ENCODE data around the gene ARL6IP4. TPM values are rescaled to one million over a fixed set of nuclear protein-coding genes. Genes with fewer than 3 reads are reported as not detected.
"Not testable (repeated sequence)": the region's sequence is repeated elsewhere in the genome, so short reads cannot be mapped to it uniquely, and the experiment has no call there.

The ARL6IP4 gene
- total RNA-seq, 2 experiments from 2014 or later = 204 to 211 TPM

- H3K4me3 Mint-ChIP-seq = no peak overlapping the region
- POLR2A ChIA-PET = no interaction called here
- no peak for DNase-seq
- no peak overlapping the region for H3K27ac Mint-ChIP-seq
- ATAC-seq (ENCODE audit: low read depth) = no peak
- H3K4me1 Mint-ChIP-seq = no peaks in the 10 kb centered on the region
- H3K9me3 Mint-ChIP-seq = no peaks in the 10 kb centered on the region
- H3K36me3 Mint-ChIP-seq = no peaks in the 10 kb centered on the region
- no peaks in the 10 kb centered on the region for H3K27me3 Mint-ChIP-seq
Observed at GRCh38 chr12:123003257-123003656, 22.8 kb downstream of the ARL6IP4 start.

- POLR2A ChIA-PET = no interaction called here
- no peak overlapping the region for H3K27ac Mint-ChIP-seq
- no peaks in the 10 kb centered on the region for H3K27me3 Mint-ChIP-seq
- H3K4me1 Mint-ChIP-seq = no peaks in the 10 kb centered on the region
- no peaks in the 10 kb centered on the region for H3K36me3 Mint-ChIP-seq
- H3K4me3 Mint-ChIP-seq = no peak overlapping the region
- H3K9me3 Mint-ChIP-seq = no peaks in the 10 kb centered on the region
- no peak for DNase-seq
- no peak for ATAC-seq (ENCODE audit: low read depth)
Observed at GRCh38 chr12:123004287-123004686, 23.8 kb downstream of the ARL6IP4 start.

DNA sequence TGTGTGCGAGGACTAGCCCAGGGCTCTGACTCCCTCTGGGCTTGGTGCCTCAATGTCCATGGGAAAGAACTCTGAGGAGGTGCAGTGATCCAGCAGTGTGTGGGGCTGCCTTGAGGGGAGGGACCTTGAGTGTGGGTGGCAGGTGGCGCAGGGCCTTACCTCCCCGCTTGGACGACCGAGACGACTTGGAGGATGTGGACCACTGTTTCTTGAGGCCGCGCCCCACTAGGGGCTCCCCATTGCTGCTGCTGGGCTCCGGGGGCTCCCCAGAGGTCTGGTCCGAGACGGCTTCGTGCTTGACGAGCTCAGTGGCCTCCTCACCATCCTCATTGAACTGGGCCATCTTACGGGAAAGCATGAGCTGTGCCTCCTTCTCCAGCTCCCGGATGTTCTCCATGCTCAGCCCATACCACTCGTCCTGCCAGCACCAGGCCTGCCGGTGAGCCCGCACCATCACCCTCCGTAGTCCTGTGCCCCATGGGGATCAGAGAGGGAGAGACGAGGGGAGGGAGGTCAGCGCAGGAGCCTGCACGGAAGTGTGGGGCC, 24.7 kb downstream of the ARL6IP4 start:
- DNase-seq (no peak), ATAC-seq (ENCODE audit: low read depth) (no peak)
- no peaks in the 10 kb centered on the region for H3K27me3 Mint-ChIP-seq
- POLR2A ChIA-PET = no interaction called here
- no peak overlapping the region for H3K4me3 Mint-ChIP-seq
- H3K4me1 Mint-ChIP-seq = no peaks in the 10 kb centered on the region
- H3K27ac Mint-ChIP-seq = no peak overlapping the region
- H3K36me3 Mint-ChIP-seq = no peaks in the 10 kb centered on the region
- H3K9me3 Mint-ChIP-seq = no peaks in the 10 kb centered on the region

DNA sequence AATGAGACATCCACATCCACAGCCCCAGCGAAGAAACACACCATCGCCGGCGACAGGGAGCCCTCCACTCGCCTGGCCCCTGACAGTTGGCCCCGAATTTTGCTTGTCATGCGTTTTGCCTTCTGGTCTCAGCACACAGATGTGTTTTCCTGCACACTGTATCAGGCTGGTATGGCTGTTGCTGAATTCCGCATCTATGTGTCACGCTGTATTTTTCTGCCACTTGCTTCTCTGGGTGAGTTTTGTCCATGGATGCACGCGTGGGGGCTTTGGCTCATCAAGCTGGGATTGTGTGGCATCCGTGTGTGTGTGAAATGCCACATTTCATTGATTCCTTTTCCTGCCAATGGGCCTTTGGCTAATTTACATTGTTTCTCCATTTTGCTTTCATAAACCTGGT, 26.5 kb downstream of the ARL6IP4 start:
- H3K4me3 Mint-ChIP-seq = no peak overlapping the region
- no peak overlapping the region for H3K27ac Mint-ChIP-seq
- H3K27me3 Mint-ChIP-seq = no peaks in the 10 kb centered on the region
- ATAC-seq (ENCODE audit: low read depth) (no peak), DNase-seq (no peak)
- no peaks in the 10 kb centered on the region for H3K9me3 Mint-ChIP-seq
- H3K4me1 Mint-ChIP-seq = no peaks in the 10 kb centered on the region
- POLR2A ChIA-PET = no interaction called here
- no peaks in the 10 kb centered on the region for H3K36me3 Mint-ChIP-seq

DNA sequence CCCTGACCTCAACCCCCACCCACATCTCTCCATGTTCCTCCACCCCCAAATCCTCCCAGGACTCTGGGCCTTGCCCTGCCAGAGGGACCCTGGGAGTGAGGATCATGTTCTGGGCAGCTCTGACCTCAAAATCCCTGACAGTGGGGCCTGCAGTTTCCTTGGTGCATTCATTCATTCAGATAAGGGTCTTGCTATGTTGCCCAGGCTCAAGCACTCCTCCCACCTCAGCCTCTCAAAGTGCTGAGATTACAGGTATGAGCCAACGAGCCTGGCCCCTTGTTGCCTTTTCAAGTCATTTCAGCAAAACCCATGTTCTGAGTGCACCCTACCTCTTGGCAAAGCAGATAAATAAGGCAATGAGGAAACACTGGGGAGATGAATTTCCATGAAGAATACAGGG, 29.6 kb downstream of the ARL6IP4 start:
- Mint-ChIP-seq H3K27me3 (no peaks in the 10 kb centered on the region), H3K9me3 (no peaks in the 10 kb centered on the region), H3K4me3 (no peak overlapping the region), H3K27ac (no peak overlapping the region), H3K36me3 (no peaks in the 10 kb centered on the region), H3K4me1 (no peaks in the 10 kb centered on the region)
- ATAC-seq (ENCODE audit: low read depth) (no peak), DNase-seq (no peak)
- POLR2A ChIA-PET = no interaction called here

- DNase-seq (no peak), ATAC-seq (ENCODE audit: low read depth) (no peak)
- H3K27me3 Mint-ChIP-seq = no peaks in the 10 kb centered on the region
- peaks cover under 1% of the 10 kb centered on the region for H3K36me3 Mint-ChIP-seq
- POLR2A ChIA-PET = no interaction called here
- no peaks in the 10 kb centered on the region for H3K4me1 Mint-ChIP-seq
- H3K4me3 Mint-ChIP-seq = no peak overlapping the region
- no peaks in the 10 kb centered on the region for H3K9me3 Mint-ChIP-seq
- H3K27ac Mint-ChIP-seq = no peak overlapping the region
Observed at GRCh38 chr12:123010681-123011080, 30.2 kb downstream of the ARL6IP4 start.

DNA sequence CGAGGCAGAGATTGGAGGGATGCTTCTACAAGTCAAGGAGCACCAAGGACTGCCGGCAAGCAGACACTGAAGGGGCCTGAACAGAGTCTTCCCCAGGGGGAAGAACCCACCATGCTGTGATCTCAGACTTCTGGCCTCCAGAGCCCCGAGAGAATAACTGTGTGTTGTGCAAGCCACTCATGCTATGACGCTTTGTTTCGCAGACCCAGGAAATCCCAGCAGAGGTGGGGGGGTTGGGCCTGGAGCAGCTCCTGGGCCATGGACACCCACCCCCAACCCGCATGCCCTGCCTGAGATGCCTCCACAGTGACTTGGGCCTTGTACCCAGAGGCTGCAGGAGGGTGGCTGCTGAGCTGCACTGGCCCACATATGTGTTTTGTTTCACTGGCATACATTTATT, 31.2 kb downstream of the ARL6IP4 start:
- no peaks in the 10 kb centered on the region for H3K9me3 Mint-ChIP-seq
- H3K36me3 Mint-ChIP-seq = peaks cover 3% of the 10 kb centered on the region
- ATAC-seq (ENCODE audit: low read depth) = no peak
- no peak overlapping the region for H3K27ac Mint-ChIP-seq
- H3K4me3 Mint-ChIP-seq = no peak overlapping the region
- no peaks in the 10 kb centered on the region for H3K4me1 Mint-ChIP-seq
- no peak for DNase-seq
- H3K27me3 Mint-ChIP-seq = no peaks in the 10 kb centered on the region
- POLR2A ChIA-PET = no interaction called here

DNA sequence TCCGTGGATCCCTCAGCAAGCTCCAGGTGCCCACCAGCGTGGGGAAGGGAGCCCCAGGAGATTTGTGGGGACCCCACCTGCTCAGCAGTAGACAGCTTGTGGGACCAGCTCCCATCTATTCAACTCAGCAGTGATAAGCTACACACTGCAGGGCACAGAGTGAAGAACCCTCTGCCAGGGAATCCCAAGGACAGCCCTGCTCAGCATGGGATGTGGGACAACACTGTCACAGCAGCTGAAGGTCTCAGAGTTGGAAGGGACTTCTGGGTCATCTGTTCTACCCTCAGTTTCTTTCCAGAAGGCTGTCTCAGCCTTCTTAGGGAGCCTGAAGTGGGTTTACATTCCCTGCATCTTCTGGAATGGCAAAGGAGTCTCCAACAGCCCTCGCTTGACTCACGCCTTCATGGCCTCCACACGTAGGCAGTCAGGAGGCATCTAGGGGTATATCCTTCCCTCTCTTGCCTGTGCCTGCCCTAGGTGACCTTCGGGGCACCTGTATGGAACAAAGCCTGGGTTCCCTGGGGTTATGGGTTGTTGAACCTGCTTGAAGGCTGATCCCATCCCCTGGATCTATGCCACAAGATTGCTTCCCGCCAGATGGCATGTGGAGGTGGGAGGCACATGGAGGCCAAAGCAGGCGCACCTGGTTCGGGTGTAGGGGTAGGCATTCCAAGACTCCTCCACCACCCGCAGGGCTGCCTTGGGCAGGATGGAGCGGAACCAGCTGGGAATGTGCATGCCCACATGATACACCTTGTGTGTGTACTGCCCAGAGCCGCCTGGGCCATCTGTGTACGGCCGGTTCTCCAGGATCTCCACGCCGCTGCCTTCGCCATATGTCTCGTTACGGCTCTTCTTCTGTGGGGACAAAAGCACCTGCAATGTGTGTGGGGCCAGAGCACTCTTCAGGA, 33.0 kb downstream of the ARL6IP4 start:
- POLR2A ChIA-PET = no interaction called here
- Mint-ChIP-seq H3K27me3 (no peaks in the 10 kb centered on the region), H3K36me3 (peaks cover 3% of the 10 kb centered on the region), H3K4me3 (no peak overlapping the region), H3K27ac (no peak overlapping the region), H3K4me1 (peaks cover 1% of the 10 kb centered on the region), H3K9me3 (no peaks in the 10 kb centered on the region)
- ATAC-seq (ENCODE audit: low read depth) (no peak), DNase-seq (no peak)

DNA sequence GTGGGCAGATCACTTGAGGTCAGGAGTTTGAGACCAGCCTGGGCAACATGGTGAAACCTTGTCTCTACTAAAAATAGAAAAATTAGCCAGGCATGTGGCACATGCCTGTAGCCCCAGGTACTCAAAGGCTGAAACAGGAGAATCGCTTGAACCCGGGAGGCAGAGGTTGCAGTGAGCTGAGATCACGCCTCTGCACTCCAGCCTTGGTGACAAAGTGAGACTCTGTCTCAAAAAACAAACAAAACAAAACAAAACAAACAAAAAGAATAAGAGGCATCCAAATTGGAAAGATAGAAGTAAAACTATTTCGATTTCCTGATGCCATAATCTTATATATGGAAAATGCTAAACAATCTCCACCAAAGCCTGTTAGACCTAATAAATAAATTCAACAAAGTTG, 34.0 kb downstream of the ARL6IP4 start:
- ATAC-seq (ENCODE audit: low read depth); H3K9me3 Mint-ChIP-seq; H3K27me3 Mint-ChIP-seq; DNase-seq; H3K36me3 Mint-ChIP-seq; H3K27ac Mint-ChIP-seq; H3K4me1 Mint-ChIP-seq; POLR2A ChIA-PET; H3K4me3 Mint-ChIP-seq: not testable (repeated sequence)

DNA sequence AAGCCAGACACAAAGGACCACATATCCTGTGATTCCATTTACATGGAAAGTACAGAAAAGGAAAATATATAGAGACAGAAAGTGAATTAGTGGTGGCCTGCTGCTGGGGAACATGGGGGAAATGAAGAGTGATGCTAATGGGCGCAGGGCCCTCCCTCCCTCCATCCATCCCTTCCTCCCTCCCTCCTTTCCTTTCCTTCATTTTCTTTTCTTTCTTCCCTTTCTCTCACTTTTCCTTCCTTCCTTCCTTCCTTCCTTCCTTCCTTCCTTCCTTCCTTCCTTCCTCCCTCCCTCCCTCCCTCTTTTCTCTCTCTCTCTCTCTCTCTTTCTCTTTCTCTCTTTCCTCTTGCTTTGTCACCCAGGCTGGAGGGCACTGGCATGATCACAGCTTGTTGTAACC, 37.3 kb downstream of the ARL6IP4 start:
- Mint-ChIP-seq H3K4me3 (no peak overlapping the region), H3K9me3 (no peaks in the 10 kb centered on the region), H3K27ac (peak overlapping the region; percentile 48), H3K27me3 (no peaks in the 10 kb centered on the region), H3K36me3 (peaks cover 3% of the 10 kb centered on the region), H3K4me1 (peaks cover 5% of the 10 kb centered on the region)
- ATAC-seq (ENCODE audit: low read depth) = no peak
- DNase-seq = no peak
- POLR2A ChIA-PET = interaction anchor here (0.7 kb wide), 1 partner anchor 132 kb away, joined by 3 read pairs; no protein-coding TSS in a partner anchor

GRCh38 chr12:123019841-123020138, 39.3 kb downstream of the ARL6IP4 start:
- Mint-ChIP-seq H3K27ac (peak overlapping the region; percentile 66), H3K4me1 (peaks cover 11% of the 10 kb centered on the region), H3K9me3 (no peaks in the 10 kb centered on the region), H3K27me3 (no peaks in the 10 kb centered on the region), H3K4me3 (no peak overlapping the region), H3K36me3 (peaks cover 5% of the 10 kb centered on the region)
- ATAC-seq (ENCODE audit: low read depth) (no peak), DNase-seq (no peak)
- POLR2A ChIA-PET = interaction anchor here (0.7 kb wide), 1 partner anchor 213 kb away, joined by 3 read pairs; the partner anchor contains the start of genes MPHOSPH9 and MTRFR

- no peak for ATAC-seq (ENCODE audit: low read depth)
- H3K4me1 Mint-ChIP-seq = peaks cover 16% of the 10 kb centered on the region
- no peak overlapping the region for H3K27ac Mint-ChIP-seq
- no peak for DNase-seq
- H3K27me3 Mint-ChIP-seq = no peaks in the 10 kb centered on the region
- no peaks in the 10 kb centered on the region for H3K9me3 Mint-ChIP-seq
- peaks cover 2% of the 10 kb centered on the region for H3K36me3 Mint-ChIP-seq
- no peak overlapping the region for H3K4me3 Mint-ChIP-seq
- POLR2A ChIA-PET = no interaction called here
Observed at GRCh38 chr12:123021688-123022604, 41.5 kb downstream of the ARL6IP4 start.

DNA sequence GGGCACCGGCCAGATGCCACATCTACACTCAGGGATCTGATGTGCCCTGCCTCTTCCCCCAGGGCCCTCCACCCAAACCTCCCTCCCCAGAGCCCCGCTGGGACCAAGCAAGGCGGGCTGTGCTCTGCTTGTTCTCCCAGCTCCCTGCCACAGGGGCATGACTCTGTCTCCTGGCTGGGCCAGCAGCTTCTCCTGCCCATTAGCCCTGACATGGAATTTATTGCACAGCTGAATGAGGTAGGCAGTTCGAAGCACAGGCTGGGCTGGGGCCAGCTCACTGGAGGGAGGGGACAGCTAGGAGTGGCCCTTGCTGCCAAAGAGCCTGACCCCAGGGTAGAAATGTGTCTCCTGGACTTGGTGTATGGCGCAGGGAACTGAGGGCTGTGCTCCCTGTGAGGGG, 42.4 kb downstream of the ARL6IP4 start:
- POLR2A ChIA-PET = no interaction called here

More for the DNA sequence above, 42.4 kb downstream of the ARL6IP4 start:
- H3K4me1 Mint-ChIP-seq = peaks cover 16% of the 10 kb centered on the region
- H3K4me3 Mint-ChIP-seq = no peak overlapping the region
- DNase-seq = no peak
- no peaks in the 10 kb centered on the region for H3K27me3 Mint-ChIP-seq
- H3K27ac Mint-ChIP-seq = no peak overlapping the region
- ATAC-seq (ENCODE audit: low read depth) = no peak
- no peaks in the 10 kb centered on the region for H3K9me3 Mint-ChIP-seq
- peaks cover 2% of the 10 kb centered on the region for H3K36me3 Mint-ChIP-seq

All from activated naive CD8-positive, alpha-beta T cell treated with anti-CD3 and anti-CD28 coated beads, Interleukin-2, amount 10 ng/mL, durations not matched to agents 7 days and 5 days (primary cell).